HTERT RPE-1 (cell line): Measurements from ENCODE around the gene ABAT.
"Not testable (repeated sequence)": the region's sequence is repeated elsewhere in the genome, so short reads cannot be mapped to it uniquely, and the experiment has no call there.

ENCODE experiments used
- in situ Hi-C: fragments of 300-500 bp; cut with MboI; formaldehyde crosslinking; loops from 4 replicates; pipeline ENCODE4 v1.14.3; 2020; ENCODE audit warnings: low sequenced_read_pairs

ABAT gene

GRCh38 chr16:8774208-8774607 lies 99.8 kb downstream of the ABAT start:
- in situ Hi-C loops, result no loop called here

GRCh38 chr16:8775359-8775758 lies 100.9 kb downstream of the ABAT start:
- in situ Hi-C loops, result no loop called here

GRCh38 chr16:8776129-8776584 lies 101.7 kb downstream of the ABAT start:
- in situ Hi-C loops, result no loop called here

- in situ Hi-C loops, result no loop called here
These were observed 102.8 kb downstream of the ABAT start for GRCh38 chr16:8777217-8777616.

GRCh38 chr16:8781797-8782196 lies 107.4 kb downstream of the ABAT start:
- in situ Hi-C loops, result no loop called here

- in situ Hi-C loops, result no loop called here
These were observed 108.3 kb downstream of the ABAT start for GRCh38 chr16:8782673-8783072.

GRCh38 chr16:8785408-8785807 lies 111.0 kb downstream of the ABAT start:
- in situ Hi-C loops, result no loop called here

- in situ Hi-C loops, result not testable (repeated sequence)
These were observed 111.9 kb downstream of the ABAT start for GRCh38 chr16:8786316-8786715.

GRCh38 chr16:8788578-8789172 lies 114.3 kb downstream of the ABAT start:
- in situ Hi-C loops, result no loop called here

GRCh38 chr16:8795091-8795490 lies 120.7 kb downstream of the ABAT start:
- in situ Hi-C loops, result no loop called here

- in situ Hi-C loops, result no loop called here
These were observed 121.4 kb downstream of the ABAT start for GRCh38 chr16:8795818-8796217.

GRCh38 chr16:8796469-8797363 lies 122.3 kb downstream of the ABAT start:
- in situ Hi-C loops, result no loop called here

GRCh38 chr16:8797364-8798173 lies 123.2 kb downstream of the ABAT start, which contains the start of the genes PMM2 and TMEM186:
TSS of gene PMM2 (plus strand) at chr16:8797839. CDS start at chr16:8797883, 44 bp downstream.
TSS of gene TMEM186 (minus strand) at chr16:8797639. CDS start at chr16:8797614, 25 bp downstream.
- in situ Hi-C loops, result no loop called here

GRCh38 chr16:8798174-8798527 lies 123.7 kb downstream of the ABAT start:
- in situ Hi-C loops, result no loop called here

GRCh38 chr16:8798535-8799157 lies 124.2 kb downstream of the ABAT start:
- in situ Hi-C loops, result no loop called here

GRCh38 chr16:8801701-8802100 lies 127.3 kb downstream of the ABAT start:
- in situ Hi-C loops, result no loop called here

- in situ Hi-C loops, result not testable (repeated sequence)
These were observed 129.3 kb downstream of the ABAT start for GRCh38 chr16:8803733-8804132.

- in situ Hi-C loops, result no loop called here
These were observed 129.9 kb downstream of the ABAT start for GRCh38 chr16:8804313-8804712.

- in situ Hi-C loops, result no loop called here
These were observed 132.0 kb downstream of the ABAT start for GRCh38 chr16:8806272-8806983.

GRCh38 chr16:8807189-8807588 lies 132.8 kb downstream of the ABAT start:
- in situ Hi-C loops, result no loop called here
